ENCODE data around the gene ECHDC3. TPM values are rescaled to one million over a fixed set of nuclear protein-coding genes. Genes with fewer than 3 reads are reported as not detected.

ECHDC3 gene, protein sequence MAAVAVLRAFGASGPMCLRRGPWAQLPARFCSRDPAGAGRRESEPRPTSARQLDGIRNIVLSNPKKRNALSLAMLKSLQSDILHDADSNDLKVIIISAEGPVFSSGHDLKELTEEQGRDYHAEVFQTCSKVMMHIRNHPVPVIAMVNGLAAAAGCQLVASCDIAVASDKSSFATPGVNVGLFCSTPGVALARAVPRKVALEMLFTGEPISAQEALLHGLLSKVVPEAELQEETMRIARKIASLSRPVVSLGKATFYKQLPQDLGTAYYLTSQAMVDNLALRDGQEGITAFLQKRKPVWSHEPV
- 1.2 and 2.6 TPM in 2 replicates for total RNA-seq

DNA sequence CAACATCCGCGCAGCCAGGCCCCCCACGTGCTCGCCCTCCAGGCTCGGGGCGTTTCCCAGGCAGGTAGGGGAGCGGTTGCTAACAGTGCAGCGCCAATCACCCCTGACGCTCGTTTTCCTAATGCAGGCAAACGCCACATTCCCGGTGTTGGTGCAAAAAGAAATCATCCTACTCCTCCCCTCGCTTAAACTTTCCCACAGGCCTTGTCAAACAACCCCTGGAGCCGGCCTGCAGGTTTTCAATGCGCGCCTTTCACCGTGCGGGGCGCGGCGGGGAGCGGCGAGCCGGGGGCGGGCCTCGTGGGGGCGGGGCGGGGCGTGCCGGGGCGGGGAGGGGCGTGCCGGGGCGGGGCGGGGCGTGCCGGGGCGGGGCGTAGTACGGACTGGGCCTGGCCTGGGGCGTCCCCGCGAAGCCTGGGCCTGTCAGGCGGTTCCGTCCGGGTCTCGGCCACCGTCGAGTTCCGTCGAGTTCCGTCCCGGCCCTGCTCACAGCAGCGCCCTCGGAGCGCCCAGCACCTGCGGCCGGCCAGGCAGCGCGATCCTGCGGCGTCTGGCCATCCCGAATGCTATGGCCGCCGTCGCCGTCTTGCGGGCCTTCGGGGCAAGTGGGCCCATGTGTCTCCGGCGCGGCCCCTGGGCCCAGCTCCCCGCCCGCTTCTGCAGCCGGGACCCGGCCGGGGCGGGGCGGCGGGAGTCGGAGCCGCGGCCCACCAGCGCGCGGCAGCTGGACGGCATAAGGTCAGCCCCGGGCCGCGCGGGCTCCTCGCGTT lies at the start of gene ECHDC3:
Gene ECHDC3, plus strand, starts transcription at position 374 of the 770 bp plus-strand sequence. Its CDS starts 195 bp downstream, at position 569.

Other genes with a start within 250 kb of the ECHDC3 start
- 38.8 and 42.8 TPM in 2 replicates for gene USP6NL, start 130.7 kb upstream of the ECHDC3 start, total RNA-seq
- gene PROSER2, start 81.0 kb downstream of the ECHDC3 start, total RNA-seq = 9.0 and 10.2 TPM in 2 replicates

All from thoracic aorta endothelial cell (primary cell).